ENCODE results near the gene SFXN5.

SFXN5 gene

DNA sequence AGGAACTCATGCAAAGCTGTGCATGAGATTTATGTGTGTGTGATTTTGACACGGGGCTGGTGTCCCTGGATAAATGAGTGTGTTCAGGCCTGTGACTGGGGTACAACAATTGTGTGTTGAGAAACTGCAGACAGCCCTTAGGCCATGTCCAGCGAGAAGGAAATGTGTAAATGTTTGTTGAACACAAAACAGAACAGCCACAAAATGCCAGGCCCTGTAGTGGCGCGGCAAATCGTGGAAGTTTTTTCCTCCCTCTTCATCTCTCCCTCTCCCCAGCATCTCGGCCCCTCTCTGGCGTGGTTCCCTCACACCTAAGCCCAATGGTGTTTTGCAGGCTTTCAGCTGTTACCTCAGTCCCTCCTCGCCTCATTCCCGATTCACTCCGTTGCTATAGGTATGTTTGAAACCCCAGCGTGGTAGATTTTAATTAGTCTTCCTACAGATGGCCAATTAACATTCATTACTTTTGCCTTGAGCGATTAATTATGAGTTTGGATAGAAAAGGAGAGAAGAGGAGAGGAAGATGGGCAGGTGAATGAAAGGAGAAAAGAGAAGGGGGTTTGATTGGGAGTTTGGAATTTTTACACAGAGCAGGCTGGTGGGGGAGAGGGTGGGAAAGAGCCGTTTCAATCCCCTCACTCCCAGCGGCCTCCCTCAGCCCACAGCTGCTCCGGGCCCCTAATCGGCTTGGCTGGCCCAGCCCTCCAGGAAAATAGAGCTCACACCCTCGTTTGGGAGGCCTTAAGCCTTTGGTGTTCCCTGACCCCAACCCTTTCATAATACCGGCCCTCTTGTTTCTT lies 173.5 kb downstream of the SFXN5 start:
- DNase-seq (no peak), ATAC-seq (no peak)

DNA sequence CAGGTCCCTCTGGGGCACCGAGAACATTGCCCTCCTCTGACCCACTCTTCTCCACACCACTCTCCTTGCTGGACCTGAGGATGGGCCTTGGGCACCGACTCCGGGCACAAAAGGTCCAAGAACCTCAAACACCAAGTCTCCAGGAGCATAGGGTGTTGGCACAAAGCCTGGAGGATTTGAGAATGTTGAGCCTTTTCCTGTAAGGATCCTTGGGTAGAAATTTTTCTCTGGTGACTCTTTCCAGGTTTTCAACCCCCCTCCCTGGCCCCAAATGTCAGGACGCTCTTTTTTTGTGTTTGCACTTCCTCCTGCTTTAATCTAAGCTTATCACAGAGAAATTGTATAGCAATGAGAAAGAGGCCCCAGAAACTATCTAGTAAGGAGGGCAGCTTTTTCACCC lies 175.1 kb downstream of the SFXN5 start:
- ATAC-seq (no peak), DNase-seq (no peak)

DNA sequence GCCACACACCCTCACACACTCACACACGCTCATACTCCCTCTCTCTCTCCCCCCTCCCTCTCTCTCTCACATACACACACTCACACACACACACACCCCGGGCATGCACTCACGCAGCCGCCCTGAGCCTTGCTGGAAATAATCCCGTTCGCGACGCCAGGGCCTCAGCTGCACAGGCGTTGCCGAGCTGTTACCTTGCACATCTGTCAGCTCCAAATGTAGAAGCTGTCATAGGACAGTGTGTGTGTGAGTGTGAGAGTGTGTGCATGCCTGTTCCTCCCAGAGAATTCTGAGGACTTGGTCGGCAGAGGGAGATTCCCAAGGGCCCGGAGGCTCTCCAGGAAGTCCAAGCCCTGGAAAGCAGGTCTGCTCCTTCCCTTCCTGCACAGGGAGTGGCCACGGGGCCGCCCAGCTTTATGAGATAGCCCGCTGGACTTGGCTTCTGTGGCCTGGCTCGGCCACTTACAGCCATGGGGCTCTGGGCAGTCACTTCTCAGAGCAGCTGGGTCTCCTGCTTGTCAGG lies 175.7 kb downstream of the SFXN5 start:
- DNase-seq: no peak
- ATAC-seq: no peak

DNA sequence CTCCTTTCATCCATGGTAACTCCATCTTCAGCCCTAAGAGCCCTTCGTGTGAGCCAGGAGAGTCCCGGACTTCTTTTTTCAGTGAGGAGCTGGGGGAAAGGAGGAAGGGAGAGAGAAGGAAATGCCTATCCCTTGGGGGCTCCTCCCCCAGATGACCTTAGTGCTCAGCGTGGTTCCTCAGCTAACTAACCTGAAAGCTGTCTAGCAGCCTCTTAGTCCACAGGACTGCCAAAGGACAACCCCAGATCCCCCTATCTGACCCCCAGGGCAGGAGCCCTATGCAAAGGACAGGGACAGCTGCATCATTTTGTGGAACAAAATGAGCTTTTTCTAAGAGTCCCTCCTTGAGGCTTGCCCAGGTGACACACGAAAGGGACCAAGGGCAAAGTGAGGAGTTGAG lies 176.4 kb downstream of the SFXN5 start:
- no peak for DNase-seq
- no peak for ATAC-seq

DNA sequence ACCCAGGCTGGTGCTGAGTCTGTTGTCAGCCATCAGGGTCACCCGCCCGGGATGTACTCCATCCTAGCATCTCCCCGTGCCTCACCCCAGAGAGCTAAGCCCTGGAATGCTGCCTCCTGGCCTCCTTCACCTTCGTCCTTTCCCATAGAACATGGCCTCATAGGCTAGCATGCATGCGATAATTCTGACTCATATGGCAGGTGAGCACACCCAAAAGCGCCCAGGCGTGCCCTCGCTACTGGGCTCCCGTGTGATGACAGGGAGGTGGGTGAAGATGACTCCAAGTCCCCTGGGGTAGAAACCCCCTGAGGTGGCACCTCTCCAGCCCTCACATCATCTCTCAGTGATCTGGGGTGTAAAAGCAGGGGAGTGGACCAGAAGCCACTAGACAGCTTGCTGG lies 177.0 kb downstream of the SFXN5 start:
- ATAC-seq (no peak), DNase-seq (no peak)

DNA sequence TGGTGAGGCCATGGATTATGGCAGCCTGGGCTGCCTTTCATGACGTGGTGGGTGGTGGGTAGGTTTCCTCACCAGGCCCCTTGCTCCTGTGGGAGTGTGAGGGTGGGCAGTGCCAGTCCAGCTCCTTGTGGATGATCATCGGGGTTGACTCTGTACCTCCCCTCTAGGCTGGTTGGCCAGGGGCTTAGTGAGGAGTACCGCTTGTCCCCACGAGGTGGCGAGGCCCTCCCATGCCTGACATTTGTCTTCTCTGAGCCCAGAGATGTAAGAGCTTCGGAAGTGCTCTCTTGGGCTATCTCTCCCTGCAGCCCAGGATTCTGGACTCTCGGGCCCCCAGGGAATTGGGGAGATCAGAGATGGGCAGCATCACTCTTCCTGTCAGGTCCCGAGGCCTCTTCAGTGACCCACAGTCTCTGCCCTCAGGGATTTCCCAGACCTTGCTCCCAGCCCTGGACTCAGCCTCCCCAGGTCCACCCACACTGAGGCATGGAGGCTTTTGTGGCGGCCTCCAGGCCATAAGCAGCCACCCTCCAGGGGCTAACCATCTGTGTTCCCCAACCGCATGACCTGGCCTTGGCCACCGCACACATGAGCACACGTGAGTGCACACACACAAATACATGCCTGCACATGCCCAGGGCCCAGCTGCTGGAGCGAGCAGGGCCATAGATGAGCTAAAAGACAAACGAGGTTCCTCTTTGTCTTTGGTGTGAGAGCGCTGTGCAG lies 177.8 kb downstream of the SFXN5 start:
- DNase-seq (peak; percentile 56), ATAC-seq (peak; percentile 54)

DNA sequence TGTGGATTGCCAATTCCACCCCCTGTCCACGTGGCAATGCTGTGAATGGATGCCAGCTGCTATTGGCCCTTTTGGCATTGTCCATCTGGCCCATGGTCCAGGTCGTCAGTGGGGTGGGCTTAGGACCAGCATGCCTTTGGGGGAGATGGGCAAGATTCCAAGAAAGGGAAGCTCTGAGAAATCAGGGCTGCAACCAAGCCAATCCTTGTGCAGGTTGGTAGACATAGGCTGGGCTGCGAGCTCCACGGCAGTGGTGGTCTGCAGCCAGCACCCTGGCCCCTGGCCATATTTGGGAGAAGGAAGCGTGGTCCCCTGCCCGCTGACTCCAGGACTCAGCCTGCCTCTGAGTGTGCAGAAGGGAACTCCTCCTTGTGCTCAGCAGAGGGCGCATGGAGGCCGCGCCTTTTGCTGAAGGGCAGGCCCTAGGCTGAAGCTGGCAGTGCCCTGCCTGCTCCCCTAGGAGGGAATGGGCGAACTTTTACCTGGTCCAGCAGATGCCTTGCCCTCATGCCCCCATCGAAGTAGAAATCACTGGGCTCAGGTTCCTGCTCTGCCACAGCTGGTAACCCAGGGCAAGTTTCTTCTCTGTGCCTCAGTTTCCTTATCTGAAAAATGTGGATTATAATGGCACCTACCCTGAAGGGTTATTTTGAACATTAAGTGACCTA lies 178.9 kb downstream of the SFXN5 start:
- peak; percentile 80 for ATAC-seq
- DNase-seq: peak; percentile 63

Measured in stimulated activated naive CD8-positive, alpha-beta T cell treated with anti-CD3 and anti-CD28 coated beads, Interleukin-15, Interleukin-2, amounts not matched to agents 100 U/mL and 50 U/mL, for 24 hours (primary cell).